OCI-LY1 (cell line): ENCODE measurements around the gene FST.

ENCODE experiments used
- EZH2 ChIP-seq: fragments of 200-600 bp; sonication (generic), shearing (Covaris generic); IDR thresholded peaks from 2 replicates; pipeline ENCODE4 v1.8.0; 2017; ENCODE audit warnings: borderline replicate concordance, mixed run types, mild to moderate bottlenecking, antibody characterized with exemption, low read length, moderate library complexity, mixed read lengths
- TF ChIP-seq, protein P1 (sequence below): fragments of 200-600 bp; sonication (generic), shearing (Covaris generic); IDR thresholded peaks from 2 replicates; pipeline ENCODE4 v1.5.1; 2017; ENCODE audit warnings: mild to moderate bottlenecking, antibody characterized with exemption, low read length, moderate library complexity, mixed read lengths

DNA sequence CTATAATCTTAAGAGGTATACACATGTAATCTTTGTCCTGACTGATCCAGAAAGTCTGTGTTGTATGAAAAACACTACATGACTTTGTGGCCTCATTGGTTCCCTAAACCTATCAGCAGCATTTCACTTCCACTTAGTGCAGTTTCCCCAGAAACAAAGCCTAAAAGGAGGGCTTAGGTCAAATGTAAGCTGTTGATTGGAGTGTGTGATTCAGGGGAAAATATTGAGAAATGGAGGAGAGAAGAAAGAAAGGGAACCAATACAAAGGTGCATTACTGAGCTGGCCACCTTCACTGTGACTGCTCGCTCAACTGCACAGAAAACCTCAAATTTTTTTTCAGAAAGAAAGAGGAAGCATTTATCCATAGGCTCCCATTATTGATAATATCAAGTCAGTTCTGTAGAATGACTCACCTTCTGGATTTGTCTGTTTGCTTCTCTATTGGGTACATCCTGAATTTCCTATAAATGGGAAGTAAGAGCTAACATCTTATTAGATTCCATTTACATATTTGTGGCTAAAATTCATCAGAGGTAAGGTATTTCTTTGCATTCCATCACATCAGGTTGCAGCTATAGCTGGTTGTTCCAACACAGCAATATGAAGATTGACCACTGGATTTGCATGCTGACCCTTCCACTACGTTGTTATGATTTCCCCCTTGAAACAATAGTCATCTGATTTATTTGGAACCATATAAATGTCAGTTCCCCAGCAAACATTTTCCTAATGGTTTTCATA is 10.3 kb upstream of the FST start:
- TF ChIP-seq, protein P1, sequence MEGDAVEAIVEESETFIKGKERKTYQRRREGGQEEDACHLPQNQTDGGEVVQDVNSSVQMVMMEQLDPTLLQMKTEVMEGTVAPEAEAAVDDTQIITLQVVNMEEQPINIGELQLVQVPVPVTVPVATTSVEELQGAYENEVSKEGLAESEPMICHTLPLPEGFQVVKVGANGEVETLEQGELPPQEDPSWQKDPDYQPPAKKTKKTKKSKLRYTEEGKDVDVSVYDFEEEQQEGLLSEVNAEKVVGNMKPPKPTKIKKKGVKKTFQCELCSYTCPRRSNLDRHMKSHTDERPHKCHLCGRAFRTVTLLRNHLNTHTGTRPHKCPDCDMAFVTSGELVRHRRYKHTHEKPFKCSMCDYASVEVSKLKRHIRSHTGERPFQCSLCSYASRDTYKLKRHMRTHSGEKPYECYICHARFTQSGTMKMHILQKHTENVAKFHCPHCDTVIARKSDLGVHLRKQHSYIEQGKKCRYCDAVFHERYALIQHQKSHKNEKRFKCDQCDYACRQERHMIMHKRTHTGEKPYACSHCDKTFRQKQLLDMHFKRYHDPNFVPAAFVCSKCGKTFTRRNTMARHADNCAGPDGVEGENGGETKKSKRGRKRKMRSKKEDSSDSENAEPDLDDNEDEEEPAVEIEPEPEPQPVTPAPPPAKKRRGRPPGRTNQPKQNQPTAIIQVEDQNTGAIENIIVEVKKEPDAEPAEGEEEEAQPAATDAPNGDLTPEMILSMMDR: no peak
- TF ChIP-seq EZH2: no peak
